Upper lobe of right lung (tissue), 1 donor: ENCODE data around the gene BRICD5. TPM values are rescaled to one million over a fixed set of nuclear protein-coding genes. Genes with fewer than 3 reads are reported as not detected.
"Not testable (repeated sequence)": the region's sequence is repeated elsewhere in the genome, so short reads cannot be mapped to it uniquely, and the experiment has no call there.

ENCODE experiments used
- ATAC-seq: fragments of 200-7000 bp; cut with Tn5 transposase; one replicate; pipeline ENCODE4 v1.9.1; 2020; ENCODE audit warnings: mild to moderate bottlenecking, moderate library complexity
- DNase-seq: peaks from one replicate; pipeline ENCODE4 v3.0.0-alpha.2; 2020
- H3K27ac ChIP-seq: fragments of 200-600 bp; one replicate; pipeline ENCODE4 v1.8.0; 2022
- H3K27me3 ChIP-seq: fragments of 200-600 bp; one replicate; pipeline ENCODE4 v1.8.0; 2022; ENCODE audit warnings: mild to moderate bottlenecking
- H3K36me3 ChIP-seq: fragments of 200-600 bp; one replicate; pipeline ENCODE4 v1.8.0; 2022
- H3K4me1 ChIP-seq: fragments of 200-600 bp; one replicate; pipeline ENCODE4 v1.8.0; 2022
- H3K4me3 ChIP-seq: fragments of 200-600 bp; one replicate; pipeline ENCODE4 v1.8.0; 2022; ENCODE audit warnings: mild to moderate bottlenecking
- H3K9me3 ChIP-seq: fragments of 200-600 bp; one replicate; pipeline ENCODE4 v1.8.0; 2022
- intact Hi-C: fragments of 100-400 bp; cut with DNase I; formaldehyde crosslinking; loops from one replicate; pipeline ENCODE4 v1.11.0; 2022
- total RNA-seq: library from RNA; stranded (reverse); fragmentation: NEBNext Ultra II Directional; extraction: Animal tissue kit (Norgen Biotek cat#: 25700); gene quantifications from one replicate; pipeline ENCODE4 v1.2.1, GENCODE V29; 2021
- TF ChIP-seq, protein P1 (sequence below): fragments of 200-600 bp; IDR thresholded peaks from one replicate; pipeline ENCODE4 v1.8.0; 2022; ENCODE audit warnings: antibody characterized with exemption
- donor health status: DM: no; HTN: yes; CAD: no; lungs with severe emphysema.

BRICD5 gene
- total RNA-seq, 1 donor from 2014 or later, result 7.5 TPM

DNA sequence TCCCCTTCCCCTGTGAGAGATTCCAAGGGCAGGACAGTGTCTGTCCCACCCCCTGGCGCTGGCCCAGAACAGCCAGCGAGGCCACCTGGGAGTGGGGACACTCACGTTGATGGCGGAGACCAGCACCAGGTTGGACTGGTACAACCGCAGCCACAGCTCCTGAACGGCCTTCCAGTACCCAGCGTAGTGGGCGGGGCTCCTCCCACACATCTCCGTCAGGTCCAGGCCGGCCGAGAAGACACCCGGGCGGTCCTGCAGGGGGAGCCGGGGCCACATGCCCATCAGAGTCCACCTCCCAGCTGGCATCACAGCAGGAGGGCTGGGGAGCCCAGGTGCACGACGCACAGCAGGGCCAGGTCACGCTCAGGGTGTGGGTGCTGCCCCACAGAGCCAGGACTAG lies 33.6 kb upstream of the BRICD5 start:
- H3K36me3 ChIP-seq, result peaks cover 49% of the 10 kb centered on the region
- ATAC-seq, result peak; percentile 8
- H3K9me3 ChIP-seq, result no peaks in the 10 kb centered on the region

DNA sequence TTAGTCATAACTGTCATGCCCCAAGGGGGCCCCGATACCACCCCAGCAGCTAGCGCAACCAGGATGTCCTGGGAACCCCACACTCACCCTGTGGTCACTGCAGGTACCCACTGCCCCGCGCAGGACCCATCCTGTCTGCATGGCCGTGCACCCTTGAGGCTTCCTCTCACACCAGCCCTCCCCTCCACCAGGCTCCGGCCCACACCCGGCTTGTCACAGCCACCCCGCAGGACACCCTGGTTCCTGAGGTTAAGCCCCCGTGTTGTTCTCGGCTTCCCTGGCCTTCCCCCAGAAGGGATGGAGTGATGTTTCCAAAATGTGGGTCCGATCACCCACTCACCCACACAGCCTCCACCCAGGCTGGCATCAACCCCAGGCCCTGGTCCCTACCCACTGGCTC lies 33.1 kb upstream of the BRICD5 start:
- Histone ChIP-seq H3K27me3 (no peaks in the 10 kb centered on the region), H3K4me1 (no peaks in the 10 kb centered on the region), H3K9me3 (no peaks in the 10 kb centered on the region), H3K4me3 (no peak overlapping the region), H3K27ac (no peak overlapping the region), H3K36me3 (peaks cover 49% of the 10 kb centered on the region)
- ATAC-seq (no peak), DNase-seq (no peak)
- TF ChIP-seq, protein P1, sequence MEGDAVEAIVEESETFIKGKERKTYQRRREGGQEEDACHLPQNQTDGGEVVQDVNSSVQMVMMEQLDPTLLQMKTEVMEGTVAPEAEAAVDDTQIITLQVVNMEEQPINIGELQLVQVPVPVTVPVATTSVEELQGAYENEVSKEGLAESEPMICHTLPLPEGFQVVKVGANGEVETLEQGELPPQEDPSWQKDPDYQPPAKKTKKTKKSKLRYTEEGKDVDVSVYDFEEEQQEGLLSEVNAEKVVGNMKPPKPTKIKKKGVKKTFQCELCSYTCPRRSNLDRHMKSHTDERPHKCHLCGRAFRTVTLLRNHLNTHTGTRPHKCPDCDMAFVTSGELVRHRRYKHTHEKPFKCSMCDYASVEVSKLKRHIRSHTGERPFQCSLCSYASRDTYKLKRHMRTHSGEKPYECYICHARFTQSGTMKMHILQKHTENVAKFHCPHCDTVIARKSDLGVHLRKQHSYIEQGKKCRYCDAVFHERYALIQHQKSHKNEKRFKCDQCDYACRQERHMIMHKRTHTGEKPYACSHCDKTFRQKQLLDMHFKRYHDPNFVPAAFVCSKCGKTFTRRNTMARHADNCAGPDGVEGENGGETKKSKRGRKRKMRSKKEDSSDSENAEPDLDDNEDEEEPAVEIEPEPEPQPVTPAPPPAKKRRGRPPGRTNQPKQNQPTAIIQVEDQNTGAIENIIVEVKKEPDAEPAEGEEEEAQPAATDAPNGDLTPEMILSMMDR, result no peak
- intact Hi-C loops, result no loop called here

More for the DNA sequence above, 33.6 kb upstream of the BRICD5 start:
- no peak for DNase-seq
- no peak overlapping the region for H3K27ac ChIP-seq
- no peak overlapping the region for H3K4me3 ChIP-seq
- TF ChIP-seq, protein P1, result no peak
- no peaks in the 10 kb centered on the region for H3K27me3 ChIP-seq
- intact Hi-C loops, result no loop called here
- no peaks in the 10 kb centered on the region for H3K4me1 ChIP-seq

DNA sequence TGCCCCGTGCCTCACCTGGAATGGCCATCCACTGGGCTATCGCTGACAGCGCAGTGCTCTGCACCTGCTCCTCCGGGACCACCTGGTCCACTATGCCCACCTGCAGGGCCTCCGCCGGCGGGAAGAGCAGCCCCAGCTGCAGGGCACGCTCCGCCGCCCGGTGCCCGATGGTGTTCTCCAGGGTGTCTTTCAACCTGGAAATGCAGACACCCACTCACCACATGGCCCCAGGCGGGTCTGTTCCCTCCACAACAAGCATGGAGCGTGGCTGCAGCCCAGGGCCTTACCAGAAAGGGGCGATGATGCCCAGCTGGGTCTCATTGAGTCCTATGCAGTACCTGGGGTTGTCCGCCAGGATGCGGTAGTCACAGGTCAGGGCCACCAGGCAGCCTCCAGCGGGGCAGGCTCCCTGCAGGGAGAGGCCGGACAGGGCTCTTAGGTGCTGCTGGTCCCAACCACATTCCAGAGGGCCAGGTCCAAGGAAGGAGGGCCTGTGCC lies 32.4 kb upstream of the BRICD5 start:
- no peaks in the 10 kb centered on the region for H3K4me1 ChIP-seq
- intact Hi-C loops, result no loop called here
- H3K27ac ChIP-seq, result no peak overlapping the region
- TF ChIP-seq, protein P1, result no peak
- DNase-seq, result no peak
- H3K27me3 ChIP-seq, result no peaks in the 10 kb centered on the region
- H3K9me3 ChIP-seq, result no peaks in the 10 kb centered on the region
- no peak overlapping the region for H3K4me3 ChIP-seq
- ATAC-seq, result no peak
- H3K36me3 ChIP-seq, result peaks cover 49% of the 10 kb centered on the region

DNA sequence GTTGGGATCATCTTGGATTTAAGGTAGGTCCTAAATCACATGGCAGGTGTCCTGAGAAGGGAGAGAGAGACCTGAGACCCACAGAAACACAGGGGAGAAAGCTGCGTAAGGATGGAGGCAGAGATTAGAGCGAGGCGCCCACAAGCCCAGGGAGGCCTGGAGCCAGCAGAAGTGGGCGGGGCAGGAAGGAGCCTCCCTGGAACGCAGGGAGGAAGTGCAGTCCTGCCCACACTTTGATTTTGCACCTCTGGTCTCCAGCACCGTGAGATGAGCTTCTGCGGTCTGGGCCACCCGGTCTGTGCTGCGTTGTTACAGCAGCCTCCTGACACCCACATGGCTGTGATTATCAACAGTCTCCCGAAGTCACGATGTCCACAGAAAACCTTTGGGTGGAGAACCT lies 31.9 kb upstream of the BRICD5 start:
- ATAC-seq (no peak), DNase-seq (no peak)
- peaks cover 4% of the 10 kb centered on the region for H3K27me3 ChIP-seq
- intact Hi-C loops, result no loop called here
- no peaks in the 10 kb centered on the region for H3K9me3 ChIP-seq
- H3K27ac ChIP-seq, result no peak overlapping the region
- TF ChIP-seq, protein P1, result no peak
- H3K36me3 ChIP-seq, result peaks cover 49% of the 10 kb centered on the region
- H3K4me3 ChIP-seq, result no peak overlapping the region
- H3K4me1 ChIP-seq, result peaks cover 2% of the 10 kb centered on the region

DNA sequence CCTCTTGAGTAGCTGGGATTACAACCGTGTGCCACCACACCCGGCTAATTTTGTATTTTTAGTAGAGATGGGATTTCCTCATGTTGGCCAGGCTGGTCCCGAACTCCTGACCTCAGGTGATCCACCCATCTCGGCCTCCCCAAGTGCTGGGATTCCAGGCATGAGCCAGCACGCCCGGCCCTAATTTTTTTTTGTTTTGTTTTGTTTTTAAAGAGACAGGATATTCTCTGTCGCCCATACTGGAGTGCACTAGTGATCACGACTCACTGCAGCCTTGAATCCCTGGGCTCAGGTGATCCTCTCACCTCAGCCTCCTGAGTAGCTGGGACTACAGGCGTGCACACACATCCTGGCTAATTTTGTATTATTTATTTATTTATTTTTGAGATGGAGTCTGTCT lies 29.7 kb upstream of the BRICD5 start:
- intact Hi-C loops, ATAC-seq, H3K4me3 ChIP-seq, H3K27ac ChIP-seq, H3K9me3 ChIP-seq, DNase-seq: not testable (repeated sequence)
- H3K4me1 ChIP-seq, result peaks cover 17% of the 10 kb centered on the region
- peaks cover 24% of the 10 kb centered on the region for H3K27me3 ChIP-seq
- H3K36me3 ChIP-seq, result peaks cover 38% of the 10 kb centered on the region

DNA sequence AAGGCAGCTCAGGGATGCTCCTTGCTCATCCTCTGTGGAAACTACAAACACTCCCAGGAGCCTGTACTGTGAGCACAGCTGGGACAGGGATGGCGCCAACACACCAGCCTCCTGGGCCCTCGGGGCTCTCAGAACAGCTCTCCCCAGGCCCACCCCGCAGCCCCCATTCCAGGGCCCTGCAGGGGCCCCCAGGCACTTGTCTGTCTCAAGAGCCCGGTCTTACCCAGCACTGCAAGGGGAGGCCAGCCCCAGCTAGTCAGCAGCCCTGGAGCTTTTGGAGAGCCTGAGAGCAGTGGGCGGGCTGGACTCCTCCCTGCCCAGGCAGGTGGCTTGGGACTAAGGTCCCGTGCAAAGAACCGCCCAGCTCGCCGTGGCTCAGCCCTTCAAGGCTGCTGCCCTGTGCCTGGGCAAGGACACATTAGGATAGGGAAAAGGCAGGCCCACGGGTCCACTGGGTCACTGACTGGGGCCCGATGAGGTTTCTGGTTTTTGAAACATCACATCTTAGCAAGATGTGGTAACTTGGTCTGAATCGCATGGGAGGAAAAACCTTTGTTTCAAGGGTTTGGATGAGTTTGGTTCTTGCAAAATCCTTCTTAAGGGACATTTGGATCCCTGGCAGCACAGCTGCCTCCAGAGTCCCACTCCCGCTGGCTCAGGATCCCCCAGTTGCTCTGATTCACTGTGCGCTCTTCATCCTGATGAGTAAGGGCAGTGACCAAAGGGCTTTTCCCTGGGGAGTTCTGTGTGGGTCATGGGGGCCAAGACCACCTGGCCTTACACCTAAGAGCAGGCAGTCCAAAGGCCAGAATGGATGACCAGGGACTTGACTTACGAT lies 28.4 kb upstream of the BRICD5 start:
- DNase-seq (no peak), ATAC-seq (peak; percentile 5)
- intact Hi-C loops, result no loop called here

More for the DNA sequence above, 28.4 kb upstream of the BRICD5 start:
- TF ChIP-seq, protein P1, result no peak
- Histone ChIP-seq H3K27me3 (peaks cover 24% of the 10 kb centered on the region), H3K4me3 (no peak overlapping the region), H3K9me3 (no peaks in the 10 kb centered on the region), H3K27ac (no peak overlapping the region), H3K36me3 (peaks cover 38% of the 10 kb centered on the region), H3K4me1 (peaks cover 17% of the 10 kb centered on the region)
